ENCODE data around the gene CCDC187.

GRCh38 chr9:136330406-136330990 lies 26.6 kb upstream of the CCDC187 start:
- no peak for TF ChIP-seq CTCF (IDR thresholded peaks at IDR 0.05)
- no peak for TF ChIP-seq POLR2A (IDR thresholded peaks at IDR 0.05)
- TF ChIP-seq POLR2AphosphoS5 (IDR thresholded peaks at IDR 0.05; ENCODE audit: insufficient read depth in 1 of 2, low read depth in 1 of 2), result no peak
